SK-N-SH (cell line): ENCODE data around the gene TTC7B. TPM values are rescaled to one million over a fixed set of nuclear protein-coding genes. Genes with fewer than 3 reads are reported as not detected.

Source experiments
- CTCF ChIA-PET: fragments of 300-600, 350-600 bp; formaldehyde crosslinking; extraction: SDS; loops from one replicate; lab custom pipeline; 2021; lab: Yijun Ruan, JAX
- POLR2A ChIA-PET: fragments of 350-600 bp; sonication (Branson Sonifier 250); formaldehyde crosslinking; extraction: SDS; loops from one replicate; lab custom pipeline; 2020; ENCODE audit warnings: antibody characterized with exemption, inconsistent platforms; lab: Yijun Ruan, JAX
- DNase-seq: peaks from one replicate; pipeline ENCODE4 v3.0.0; 2012
- H2AFZ ChIP-seq: fragments of 200-600 bp; sonication (generic); 2 replicates; pipeline ENCODE4 v1.8.1; 2016; ENCODE audit warnings: antibody characterized with exemption, mild to moderate bottlenecking, low read depth
- H3F3A ChIP-seq: fragments of 200-600 bp; sonication (generic); replicated peaks from 2 replicates; pipeline ENCODE3; 2016; ENCODE audit warnings: antibody characterized with exemption, mild to moderate bottlenecking; ENCODE audit not compliant: insufficient read depth
- H3K27ac ChIP-seq, 2 experiments: fragments of 200-500 bp in 1 of 2; fragments of 200-600 bp in 1 of 2; sonication (Bioruptor generic) in 1 of 2; sonication (generic), shearing (Covaris generic) in 1 of 2; 2 replicates each; pipeline versions ENCODE4 v1.5.1 to v1.6.1; 2014 to 2016; ENCODE audit warnings: low read depth in 2 of 2, inconsistent platforms in 1 of 2, low read length in 1 of 2, mild to moderate bottlenecking in 1 of 2, mixed read lengths in 1 of 2
- H3K27me3 ChIP-seq: fragments of 200-600 bp; sonication (generic), shearing (Covaris generic); 2 replicates; pipeline ENCODE4 v1.6.1; 2016; ENCODE audit warnings: mixed run types; ENCODE audit not compliant: insufficient read depth
- H3K36me3 ChIP-seq, 2 experiments: fragments of 200-500 bp in 1 of 2; fragments of 200-600 bp in 1 of 2; sonication (Bioruptor generic) in 1 of 2; sonication (generic) in 1 of 2; replicated peaks in 1 of 2; 2 replicates each; pipeline versions ENCODE3 to v1.5.1; 2014 to 2016; ENCODE audit warnings: low read length in 1 of 2, mild to moderate bottlenecking in 1 of 2; ENCODE audit not compliant: insufficient read depth in 2 of 2, control insufficient read depth in 1 of 2
- H3K4me1 ChIP-seq, 2 experiments: fragments of 200-500 bp in 1 of 2; fragments of 200-600 bp in 1 of 2; sonication (Bioruptor generic) in 1 of 2; sonication (generic), shearing (Covaris generic) in 1 of 2; 2 replicates each; pipeline versions ENCODE4 v1.5.1 to v1.6.1; 2014 to 2016; ENCODE audit warnings: low read depth in 1 of 2, low read length in 1 of 2, mixed run types in 1 of 2; ENCODE audit not compliant: insufficient read depth in 2 of 2, control insufficient read depth in 1 of 2
- H3K4me2 ChIP-seq: fragments of 200-600 bp; sonication (generic), shearing (Covaris generic); 2 replicates; pipeline ENCODE4 v1.6.1; 2017; ENCODE audit warnings: mixed run types
- H3K4me3 ChIP-seq, 2 experiments: fragments of 200-500 bp in 1 of 2; fragments of 200-600 bp in 1 of 2; sonication (Bioruptor generic) in 1 of 2; sonication (generic), shearing (Covaris generic) in 1 of 2; 2 replicates each; pipeline versions ENCODE4 v1.5.1 to v1.8.1; 2014 to 2016; ENCODE audit warnings: low read depth in 2 of 2, inconsistent platforms in 1 of 2, low read length in 1 of 2, mild to moderate bottlenecking in 1 of 2, mixed read lengths in 1 of 2, moderate library complexity in 1 of 2
- H3K79me2 ChIP-seq: fragments of 200-600 bp; sonication (generic); 2 replicates; pipeline ENCODE4 v1.8.1; 2017; ENCODE audit warnings: mild to moderate bottlenecking; ENCODE audit not compliant: insufficient read depth
- H3K9ac ChIP-seq: fragments of 200-600 bp; sonication (generic); 2 replicates; pipeline ENCODE4 v1.6.1; 2017; ENCODE audit warnings: mixed run types
- H3K9me2 ChIP-seq: fragments of 200-600 bp; sonication (generic); 2 replicates; pipeline ENCODE4 v1.6.1; 2017; ENCODE audit warnings: mixed run types
- H3K9me3 ChIP-seq: fragments of 200-600 bp; sonication (generic); 2 replicates; pipeline ENCODE4 v1.6.1; 2017; ENCODE audit warnings: mixed run types, mild to moderate bottlenecking, moderate library complexity
- H4K20me1 ChIP-seq: fragments of 200-600 bp; sonication (generic); 2 replicates; pipeline ENCODE4 v1.6.1; 2017; ENCODE audit warnings: mild to moderate bottlenecking, mixed run types; ENCODE audit not compliant: insufficient read depth
- CTCF ChIP-seq: fragments of 200-600 bp; sonication (generic); IDR thresholded peaks from 2 replicates; pipeline ENCODE4 v1.6.1; 2017; ENCODE audit warnings: antibody characterized with exemption, mild to moderate bottlenecking, moderate library complexity
- EP300 ChIP-seq, 2 experiments: IDR thresholded peaks; 2 replicates each; pipeline versions ENCODE4 v1.4.0 to v1.6.1; 2012; ENCODE audit warnings: borderline replicate concordance in 1 of 2, low read depth in 1 of 2, low read length in 1 of 2
- EZH2phosphoT487 ChIP-seq: fragments of 200-600 bp; sonication (generic); IDR thresholded peaks from 2 replicates; pipeline ENCODE4 v1.6.1; 2017; ENCODE audit warnings: low read depth, mixed run types, mild to moderate bottlenecking, antibody characterized with exemption, moderate library complexity, borderline replicate concordance
- FOSL2 ChIP-seq: IDR thresholded peaks from 2 replicates; pipeline ENCODE4 v1.4.0; 2012; ENCODE audit warnings: low read depth, mild to moderate bottlenecking, moderate library complexity, borderline replicate concordance
- FOXM1 ChIP-seq: IDR thresholded peaks from 2 replicates; pipeline ENCODE4 v1.4.0; 2012; ENCODE audit warnings: low read depth, mild to moderate bottlenecking
- GATA2 ChIP-seq: sonication (generic); formaldehyde crosslinking; IDR thresholded peaks from 2 replicates; pipeline ENCODE4 v1.5.0; 2020; ENCODE audit warnings: mild to moderate bottlenecking, missing genetic modification reagents
- JUND ChIP-seq: IDR thresholded peaks from 2 replicates; pipeline ENCODE4 v1.4.0; 2012
- MAX ChIP-seq: IDR thresholded peaks from 2 replicates; pipeline ENCODE4 v1.4.0; 2012; ENCODE audit warnings: low read depth
- PBX3 ChIP-seq: IDR thresholded peaks from 2 replicates; pipeline ENCODE4; 2012
- POLR2AphosphoS5 ChIP-seq: IDR thresholded peaks from 2 replicates; pipeline ENCODE4 v1.6.1; 2012; ENCODE audit warnings: low read depth, low read length
- RAD21 ChIP-seq: IDR thresholded peaks from 2 replicates; pipeline ENCODE4 v1.6.1; 2012; ENCODE audit warnings: mild to moderate bottlenecking, low read length
- RFX5 ChIP-seq: IDR thresholded peaks from 2 replicates; pipeline ENCODE4 v1.6.1; 2012; ENCODE audit warnings: mild to moderate bottlenecking, improper control_type of control experiment, low read length
- SMC3 ChIP-seq: IDR thresholded peaks from 2 replicates; pipeline ENCODE4 v1.6.1; 2012; ENCODE audit warnings: low read depth, low read length, improper control_type of control experiment
- TAF1 ChIP-seq: IDR thresholded peaks from 2 replicates; pipeline ENCODE4 v1.6.1; 2012; ENCODE audit warnings: low read depth, mild to moderate bottlenecking, low read length, moderate library complexity, borderline replicate concordance
- TCF12 ChIP-seq: IDR thresholded peaks from 2 replicates; pipeline ENCODE4 v1.4.0; 2012
- USF1 ChIP-seq: IDR thresholded peaks from 2 replicates; pipeline ENCODE4 v1.4.0; 2012; ENCODE audit warnings: low read depth, borderline replicate concordance
- USF2 ChIP-seq: fragments of 150-350 bp; IDR thresholded peaks from 2 replicates; pipeline ENCODE4 v1.6.1; 2017; ENCODE audit warnings: antibody characterized with exemption, low read length, low read depth, borderline replicate concordance
- ZBTB33 ChIP-seq: IDR thresholded peaks from 2 replicates; pipeline ENCODE4 v1.4.0; 2012; ENCODE audit warnings: low read depth, borderline replicate concordance
- WGBS: methylation state at CpG from one replicate; pipeline ENCODE4 v1.1.6; 2017; ENCODE audit warnings: low lambda C conversion rate; 5-methylcytosine and 5-hydroxymethylcytosine counted together
- polyA plus RNA-seq, 3 experiments: library from polyadenylated mRNA; depleted of rRNA; stranded (reverse); fragments of >200 nt; gene quantifications; 2 replicates each; pipeline ENCODE4 v1.2.3, GENCODE V29; 2012

The TTC7B gene
- polyA plus RNA-seq, 1 of the 3 experiments (the other 2 are of a cell fraction): 43.1 TPM

GRCh38 chr14:90677484-90678050 lies 138.7 kb downstream of the TTC7B start (continued):
- TF ChIP-seq ZBTB33 (no peak), SMC3 (no peak), EP300 (IDR thresholded peaks at IDR 0.05; ENCODE audit: borderline replicate concordance in 1 of 2, low read depth in 1 of 2, low read length in 1 of 2) (peak; percentile 72 to 94), USF1 (no peak), JUND (peak; percentile 95), CTCF (no peak)

- POLR2A ChIA-PET: no interaction called here
- H3K4me2 ChIP-seq: peak overlapping the region; percentile 72; the same call in 1 of the 2 replicates
- CTCF ChIA-PET: no interaction called here
- 0 out of 2 replicates have a peak, but pooled peaks have one; percentile 31 for TF ChIP-seq FOXM1
- TF ChIP-seq PBX3: peak; percentile 60
- no peak for TF ChIP-seq TAF1
- TF ChIP-seq FOSL2: 0 out of 2 replicates have a peak, but pooled peaks have one; percentile 21
- TF ChIP-seq CTCF: no peak
- no peak for TF ChIP-seq EZH2phosphoT487
- TF ChIP-seq USF2: no peak
- peak; percentile 67 for TF ChIP-seq TCF12
- no peak for TF ChIP-seq RAD21
- 0 out of 2 replicates have a peak, but pooled peaks have one; percentile 11 for TF ChIP-seq MAX
- TF ChIP-seq JUND: no peak; the same call in 1 of the 2 replicates
- TF ChIP-seq POLR2AphosphoS5: no peak
- no peak for TF ChIP-seq GATA2
- TF ChIP-seq ZBTB33: no peak
- TF ChIP-seq RFX5: no peak
- no peak for TF ChIP-seq SMC3
Measured at GRCh38 chr14:90676912-90677311, 139.3 kb downstream of the TTC7B start.

More at GRCh38 chr14:90676912-90677311, 139.3 kb downstream of the TTC7B start:
- H3K9me2 ChIP-seq: no peaks in the 10 kb centered on the region
- H3F3A ChIP-seq: peaks cover 31% of the 10 kb centered on the region
- WGBS: 67% methylated on average over 6 of the region's 6 CpGs
- peaks cover 6 to 7% of the 10 kb centered on the region in 2 experiments for H3K36me3 ChIP-seq
- H3K27me3 ChIP-seq: no peaks in the 10 kb centered on the region
- no peak overlapping the region for H2AFZ ChIP-seq
- H3K4me3 ChIP-seq: no peak overlapping the region
- peaks cover 34 to 39% of the 10 kb centered on the region in 2 experiments for H3K4me1 ChIP-seq
- H3K79me2 ChIP-seq: no peaks in the 10 kb centered on the region
- no peaks in the 10 kb centered on the region for H4K20me1 ChIP-seq
- H3K9me3 ChIP-seq: no peaks in the 10 kb centered on the region
- no peak for DNase-seq
- peak overlapping the region; percentile 39 for H3K9ac ChIP-seq
- H3K27ac ChIP-seq: peak overlapping the region; percentile 93 to 97
